K562 (cell line): ENCODE results near the gene ZNF148.

Source experiments
- CAMTA2 ChIP-seq: fragments of 250-450 bp; sonication (Bioruptor Pico); conservative IDR thresholded peaks from 2 replicates; pipeline ENCODE4 v1.5.1; 2022
- CHCHD3 ChIP-seq: fragments of 250-450 bp; sonication (Bioruptor Pico); IDR thresholded peaks from 2 replicates; pipeline ENCODE4 v2.1.2; 2022; ENCODE audit warnings: mild to moderate bottlenecking
- CHD2 ChIP-seq: IDR thresholded peaks from 2 replicates; pipeline ENCODE4 v1.6.1; 2011; ENCODE audit warnings: low read depth, low read length
- EP300 ChIP-seq: IDR thresholded peaks from 2 replicates; pipeline ENCODE4 v1.6.1; 2012; ENCODE audit warnings: low read length, improper control_type of control experiment
- POLR2AphosphoS5 ChIP-seq: IDR thresholded peaks from 2 replicates; pipeline ENCODE4 v1.6.1; 2011; ENCODE audit warnings: mild to moderate bottlenecking, low read depth, low read length, moderate library complexity; ENCODE audit not compliant: control insufficient read depth, insufficient read depth
- SPI1 ChIP-seq: IDR thresholded peaks from 2 replicates; pipeline ENCODE4 v1.6.1; 2011; ENCODE audit warnings: low read depth, low read length, control low read depth, borderline replicate concordance
- TF ChIP-seq, protein P1 (sequence below): sonication (generic); formaldehyde crosslinking; IDR thresholded peaks from 2 replicates; pipeline ENCODE4 v1.8.1; 2023; ENCODE audit warnings: missing genetic modification reagents, mild to moderate bottlenecking, borderline replicate concordance
- TF ChIP-seq, protein P2 (sequence below): sonication (generic); formaldehyde crosslinking; IDR thresholded peaks from 2 replicates; pipeline ENCODE4 v1.8.0; 2022; ENCODE audit warnings: missing genetic modification reagents, mild to moderate bottlenecking, borderline replicate concordance
- TF ChIP-seq, protein P3 (sequence below), 2 experiments: fragments of 450-650 bp in 1 of 2; sonication (generic) in 1 of 2; formaldehyde crosslinking in 1 of 2; IDR thresholded peaks in 1 of 2; conservative IDR thresholded peaks in 1 of 2; 2 replicates each; pipeline versions ENCODE4 v1.6.1 to v1.8.1; 2016 to 2023; ENCODE audit warnings: mild to moderate bottlenecking in 2 of 2, moderate library complexity in 2 of 2, inconsistent platforms in 1 of 2, missing genetic modification reagents in 1 of 2
- TF ChIP-seq, protein P4 (sequence below), 3 experiments: IDR thresholded peaks in 2 of 3; conservative IDR thresholded peaks in 1 of 3; 2 replicates each; pipeline ENCODE4 v1.5.1; 2011 to 2012; ENCODE audit warnings: low read length in 3 of 3, mild to moderate bottlenecking in 3 of 3, control low read depth in 2 of 3, improper control_type of control experiment in 1 of 3, inconsistent platforms in 1 of 3, low read depth in 1 of 3, mixed read lengths in 1 of 3, moderate library complexity in 1 of 3; ENCODE audit not compliant: insufficient read depth in 2 of 3
- TF ChIP-seq, protein P5 (sequence below): fragments of 450-650 bp; IDR thresholded peaks from 2 replicates; pipeline ENCODE4 v1.6.1; 2017; ENCODE audit warnings: antibody characterized with exemption, mild to moderate bottlenecking

DNA sequence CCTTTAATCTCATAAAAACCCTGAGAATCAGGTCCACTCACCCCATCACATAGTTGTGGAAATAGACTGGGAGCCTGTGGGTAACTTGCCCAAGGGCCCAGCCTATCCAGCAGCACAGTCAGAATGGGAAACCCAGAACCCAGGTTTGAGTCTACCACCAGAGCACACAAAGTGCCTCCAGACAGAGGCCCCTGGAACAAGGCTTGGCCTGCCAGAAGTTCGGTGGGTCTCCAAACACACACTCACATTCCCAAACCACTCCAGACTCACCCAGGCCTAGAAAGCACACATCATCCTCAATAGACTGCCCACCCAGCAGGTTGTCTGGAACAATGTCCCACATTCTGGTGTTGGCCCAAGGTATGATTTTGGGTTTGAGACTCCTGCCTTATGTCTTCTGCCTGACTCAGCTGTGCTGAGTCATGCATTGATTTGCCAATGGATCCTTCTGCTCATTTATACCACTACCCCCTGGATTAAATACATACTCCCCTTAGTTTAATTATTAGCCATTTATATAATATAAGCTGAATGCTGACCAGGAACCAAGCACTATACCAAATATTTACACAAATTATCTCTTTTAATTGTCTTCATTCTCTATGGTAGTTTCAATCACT lies 167.1 kb downstream of the ZNF148 start:
- TF ChIP-seq, protein P1, sequence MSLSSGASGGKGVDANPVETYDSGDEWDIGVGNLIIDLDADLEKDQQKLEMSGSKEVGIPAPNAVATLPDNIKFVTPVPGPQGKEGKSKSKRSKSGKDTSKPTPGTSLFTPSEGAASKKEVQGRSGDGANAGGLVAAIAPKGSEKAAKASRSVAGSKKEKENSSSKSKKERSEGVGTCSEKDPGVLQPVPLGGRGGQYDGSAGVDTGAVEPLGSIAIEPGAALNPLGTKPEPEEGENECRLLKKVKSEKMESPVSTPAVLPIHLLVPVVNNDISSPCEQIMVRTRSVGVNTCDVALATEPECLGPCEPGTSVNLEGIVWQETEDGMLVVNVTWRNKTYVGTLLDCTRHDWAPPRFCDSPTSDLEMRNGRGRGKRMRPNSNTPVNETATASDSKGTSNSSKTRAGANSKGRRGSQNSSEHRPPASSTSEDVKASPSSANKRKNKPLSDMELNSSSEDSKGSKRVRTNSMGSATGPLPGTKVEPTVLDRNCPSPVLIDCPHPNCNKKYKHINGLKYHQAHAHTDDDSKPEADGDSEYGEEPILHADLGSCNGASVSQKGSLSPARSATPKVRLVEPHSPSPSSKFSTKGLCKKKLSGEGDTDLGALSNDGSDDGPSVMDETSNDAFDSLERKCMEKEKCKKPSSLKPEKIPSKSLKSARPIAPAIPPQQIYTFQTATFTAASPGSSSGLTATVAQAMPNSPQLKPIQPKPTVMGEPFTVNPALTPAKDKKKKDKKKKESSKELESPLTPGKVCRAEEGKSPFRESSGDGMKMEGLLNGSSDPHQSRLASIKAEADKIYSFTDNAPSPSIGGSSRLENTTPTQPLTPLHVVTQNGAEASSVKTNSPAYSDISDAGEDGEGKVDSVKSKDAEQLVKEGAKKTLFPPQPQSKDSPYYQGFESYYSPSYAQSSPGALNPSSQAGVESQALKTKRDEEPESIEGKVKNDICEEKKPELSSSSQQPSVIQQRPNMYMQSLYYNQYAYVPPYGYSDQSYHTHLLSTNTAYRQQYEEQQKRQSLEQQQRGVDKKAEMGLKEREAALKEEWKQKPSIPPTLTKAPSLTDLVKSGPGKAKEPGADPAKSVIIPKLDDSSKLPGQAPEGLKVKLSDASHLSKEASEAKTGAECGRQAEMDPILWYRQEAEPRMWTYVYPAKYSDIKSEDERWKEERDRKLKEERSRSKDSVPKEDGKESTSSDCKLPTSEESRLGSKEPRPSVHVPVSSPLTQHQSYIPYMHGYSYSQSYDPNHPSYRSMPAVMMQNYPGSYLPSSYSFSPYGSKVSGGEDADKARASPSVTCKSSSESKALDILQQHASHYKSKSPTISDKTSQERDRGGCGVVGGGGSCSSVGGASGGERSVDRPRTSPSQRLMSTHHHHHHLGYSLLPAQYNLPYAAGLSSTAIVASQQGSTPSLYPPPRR (CRISPR knock-in tag): no peak
- no peak for TF ChIP-seq CHCHD3 (CRISPR knock-in tag)
- no peak for TF ChIP-seq CHD2
- no peak for TF ChIP-seq POLR2AphosphoS5
- TF ChIP-seq, protein P2, sequence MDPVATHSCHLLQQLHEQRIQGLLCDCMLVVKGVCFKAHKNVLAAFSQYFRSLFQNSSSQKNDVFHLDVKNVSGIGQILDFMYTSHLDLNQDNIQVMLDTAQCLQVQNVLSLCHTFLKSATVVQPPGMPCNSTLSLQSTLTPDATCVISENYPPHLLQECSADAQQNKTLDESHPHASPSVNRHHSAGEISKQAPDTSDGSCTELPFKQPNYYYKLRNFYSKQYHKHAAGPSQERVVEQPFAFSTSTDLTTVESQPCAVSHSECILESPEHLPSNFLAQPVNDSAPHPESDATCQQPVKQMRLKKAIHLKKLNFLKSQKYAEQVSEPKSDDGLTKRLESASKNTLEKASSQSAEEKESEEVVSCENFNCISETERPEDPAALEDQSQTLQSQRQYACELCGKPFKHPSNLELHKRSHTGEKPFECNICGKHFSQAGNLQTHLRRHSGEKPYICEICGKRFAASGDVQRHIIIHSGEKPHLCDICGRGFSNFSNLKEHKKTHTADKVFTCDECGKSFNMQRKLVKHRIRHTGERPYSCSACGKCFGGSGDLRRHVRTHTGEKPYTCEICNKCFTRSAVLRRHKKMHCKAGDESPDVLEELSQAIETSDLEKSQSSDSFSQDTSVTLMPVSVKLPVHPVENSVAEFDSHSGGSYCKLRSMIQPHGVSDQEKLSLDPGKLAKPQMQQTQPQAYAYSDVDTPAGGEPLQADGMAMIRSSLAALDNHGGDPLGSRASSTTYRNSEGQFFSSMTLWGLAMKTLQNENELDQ: no peak
- TF ChIP-seq, protein P3, sequence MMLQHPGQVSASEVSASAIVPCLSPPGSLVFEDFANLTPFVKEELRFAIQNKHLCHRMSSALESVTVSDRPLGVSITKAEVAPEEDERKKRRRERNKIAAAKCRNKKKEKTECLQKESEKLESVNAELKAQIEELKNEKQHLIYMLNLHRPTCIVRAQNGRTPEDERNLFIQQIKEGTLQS (IDR thresholded peaks at IDR 0.05): no peak
- TF ChIP-seq, protein P3 (CRISPR knock-in tag; conservative IDR thresholded peaks at IDR 0.05): no peak
- no peak for TF ChIP-seq EP300
- no peak for TF ChIP-seq CAMTA2 (CRISPR knock-in tag)
- TF ChIP-seq, protein P4, sequence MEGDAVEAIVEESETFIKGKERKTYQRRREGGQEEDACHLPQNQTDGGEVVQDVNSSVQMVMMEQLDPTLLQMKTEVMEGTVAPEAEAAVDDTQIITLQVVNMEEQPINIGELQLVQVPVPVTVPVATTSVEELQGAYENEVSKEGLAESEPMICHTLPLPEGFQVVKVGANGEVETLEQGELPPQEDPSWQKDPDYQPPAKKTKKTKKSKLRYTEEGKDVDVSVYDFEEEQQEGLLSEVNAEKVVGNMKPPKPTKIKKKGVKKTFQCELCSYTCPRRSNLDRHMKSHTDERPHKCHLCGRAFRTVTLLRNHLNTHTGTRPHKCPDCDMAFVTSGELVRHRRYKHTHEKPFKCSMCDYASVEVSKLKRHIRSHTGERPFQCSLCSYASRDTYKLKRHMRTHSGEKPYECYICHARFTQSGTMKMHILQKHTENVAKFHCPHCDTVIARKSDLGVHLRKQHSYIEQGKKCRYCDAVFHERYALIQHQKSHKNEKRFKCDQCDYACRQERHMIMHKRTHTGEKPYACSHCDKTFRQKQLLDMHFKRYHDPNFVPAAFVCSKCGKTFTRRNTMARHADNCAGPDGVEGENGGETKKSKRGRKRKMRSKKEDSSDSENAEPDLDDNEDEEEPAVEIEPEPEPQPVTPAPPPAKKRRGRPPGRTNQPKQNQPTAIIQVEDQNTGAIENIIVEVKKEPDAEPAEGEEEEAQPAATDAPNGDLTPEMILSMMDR (IDR thresholded peaks at IDR 0.05 in 2 of 3, conservative IDR thresholded peaks at IDR 0.05 in 1 of 3; ENCODE audit: insufficient read depth in 2 of 3, low read depth in 1 of 3, low read length in 3 of 3): no peak
- TF ChIP-seq, protein P5, sequence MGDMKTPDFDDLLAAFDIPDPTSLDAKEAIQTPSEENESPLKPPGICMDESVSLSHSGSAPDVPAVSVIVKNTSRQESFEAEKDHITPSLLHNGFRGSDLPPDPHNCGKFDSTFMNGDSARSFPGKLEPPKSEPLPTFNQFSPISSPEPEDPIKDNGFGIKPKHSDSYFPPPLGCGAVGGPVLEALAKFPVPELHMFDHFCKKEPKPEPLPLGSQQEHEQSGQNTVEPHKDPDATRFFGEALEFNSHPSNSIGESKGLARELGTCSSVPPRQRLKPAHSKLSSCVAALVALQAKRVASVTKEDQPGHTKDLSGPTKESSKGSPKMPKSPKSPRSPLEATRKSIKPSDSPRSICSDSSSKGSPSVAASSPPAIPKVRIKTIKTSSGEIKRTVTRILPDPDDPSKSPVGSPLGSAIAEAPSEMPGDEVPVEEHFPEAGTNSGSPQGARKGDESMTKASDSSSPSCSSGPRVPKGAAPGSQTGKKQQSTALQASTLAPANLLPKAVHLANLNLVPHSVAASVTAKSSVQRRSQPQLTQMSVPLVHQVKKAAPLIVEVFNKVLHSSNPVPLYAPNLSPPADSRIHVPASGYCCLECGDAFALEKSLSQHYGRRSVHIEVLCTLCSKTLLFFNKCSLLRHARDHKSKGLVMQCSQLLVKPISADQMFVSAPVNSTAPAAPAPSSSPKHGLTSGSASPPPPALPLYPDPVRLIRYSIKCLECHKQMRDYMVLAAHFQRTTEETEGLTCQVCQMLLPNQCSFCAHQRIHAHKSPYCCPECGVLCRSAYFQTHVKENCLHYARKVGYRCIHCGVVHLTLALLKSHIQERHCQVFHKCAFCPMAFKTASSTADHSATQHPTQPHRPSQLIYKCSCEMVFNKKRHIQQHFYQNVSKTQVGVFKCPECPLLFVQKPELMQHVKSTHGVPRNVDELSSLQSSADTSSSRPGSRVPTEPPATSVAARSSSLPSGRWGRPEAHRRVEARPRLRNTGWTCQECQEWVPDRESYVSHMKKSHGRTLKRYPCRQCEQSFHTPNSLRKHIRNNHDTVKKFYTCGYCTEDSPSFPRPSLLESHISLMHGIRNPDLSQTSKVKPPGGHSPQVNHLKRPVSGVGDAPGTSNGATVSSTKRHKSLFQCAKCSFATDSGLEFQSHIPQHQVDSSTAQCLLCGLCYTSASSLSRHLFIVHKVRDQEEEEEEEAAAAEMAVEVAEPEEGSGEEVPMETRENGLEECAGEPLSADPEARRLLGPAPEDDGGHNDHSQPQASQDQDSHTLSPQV: no peak
- no peak for TF ChIP-seq SPI1
